Transverse colon (tissue), 4 donors: ENCODE measurements around the gene PROSER1. TPM values are rescaled to one million over a fixed set of nuclear protein-coding genes. Genes with fewer than 3 reads are reported as not detected.
"Not testable (repeated sequence)": the region's sequence is repeated elsewhere in the genome, so short reads cannot be mapped to it uniquely, and the experiment has no call there.

Source experiments
- DNase-seq: peaks from one replicate; pipeline ENCODE4 v3.0.0-alpha.2; 2019
- H3K27ac ChIP-seq, 4 donors: fragments of 200-600 bp; sonication (generic); 2 replicates each; pipeline ENCODE4 v1.5.1; 2016 to 2018; ENCODE audit warnings: inconsistent platforms in 4 of 4
- H3K27me3 ChIP-seq: fragments of 200-600 bp; sonication (generic); 2 replicates; pipeline ENCODE4 v1.5.1; 2017; ENCODE audit warnings: inconsistent platforms
- H3K36me3 ChIP-seq, 4 donors: fragments of 200-600 bp; sonication (generic); 2 replicates each; pipeline ENCODE4 v1.5.1; 2017 to 2019; ENCODE audit warnings: inconsistent platforms in 4 of 4
- H3K4me1 ChIP-seq, 4 donors: fragments of 200-600 bp; sonication (generic); 2 replicates each; pipeline ENCODE4 v1.5.1; 2017 to 2020; ENCODE audit warnings: inconsistent platforms in 4 of 4
- H3K4me3 ChIP-seq, 4 donors: fragments of 200-600 bp; sonication (generic); 1 replicate in 1 of 4; 2 replicates in 3 of 4; pipeline versions ENCODE4 v1.5.1 to v1.6.1; 2017 to 2019; ENCODE audit warnings: inconsistent platforms in 4 of 4
- H3K9me3 ChIP-seq, 2 donors: fragments of 200-600 bp; sonication (generic); 2 replicates each; pipeline ENCODE4 v1.5.1; 2017 to 2019; ENCODE audit warnings: inconsistent platforms in 2 of 2
- CTCF ChIP-seq, 5 experiments: fragments of 200-600 bp in 3 of 5; fragments of 450-650 bp in 2 of 5; sonication (generic) in 3 of 5; IDR thresholded peaks; 1 replicate in 2 of 5; 2 replicates in 3 of 5; pipeline ENCODE4 v1.5.1; 2016 to 2017; ENCODE audit warnings: antibody characterized with exemption in 5 of 5, inconsistent platforms in 3 of 5, mild to moderate bottlenecking in 2 of 5, moderate library complexity in 1 of 5
- EP300 ChIP-seq: sonication (generic); formaldehyde crosslinking; IDR thresholded peaks from one replicate; pipeline ENCODE4 v1.6.1; 2017; ENCODE audit warnings: antibody characterized with exemption, low read depth
- POLR2A ChIP-seq: fragments of 450-650 bp; IDR thresholded peaks from one replicate; pipeline ENCODE4 v1.6.1; 2016; ENCODE audit warnings: antibody characterized with exemption, mild to moderate bottlenecking, moderate library complexity
- POLR2AphosphoS5 ChIP-seq, 3 donors: sonication (generic); formaldehyde crosslinking; IDR thresholded peaks; one replicate each; pipeline ENCODE4 v1.6.1; 2016; ENCODE audit warnings: antibody characterized with exemption in 3 of 3
- WGBS, 2 donors: methylation state at CpG; one replicate each; pipeline ENCODE4 v1.1.5; 2018; ENCODE audit warnings: low coverage in 1 of 2; 5-methylcytosine and 5-hydroxymethylcytosine counted together
- in situ Hi-C, 4 donors: fragments of 200-750 bp; cut with MboI; loops; one replicate each; pipeline versions ENCODE4 v1.15.0 to v1.15.1; 2017; ENCODE audit warnings: low sequenced_read_pairs in 3 of 4, low pct_ligation_motif_present in 1 of 4, low pct_unique_long_range_greater_than_20kb in 1 of 4
- intact Hi-C: fragments of 100-400 bp; cut with DNase I; formaldehyde crosslinking; loops from one replicate; pipeline ENCODE4 v1.15.1; 2023; ENCODE audit warnings: low total_unique reads
- total RNA-seq, 4 donors: library from RNA; depleted of rRNA; stranded (reverse); fragments of >200 nt; gene quantifications; one replicate each; pipeline ENCODE4 v1.1.0, GENCODE V29; 2016

The PROSER1 gene
- total RNA-seq = 100 to 1,000 TPM in 1 of 4 donors, 10 to 100 TPM in 3; 18.5 to 174 (median 71.1) TPM

- intact Hi-C loops = no loop called here
Observed at GRCh38 chr13:39037880-39038568, at the start of gene PROSER1, which contains the start of gene NHLRC3. Gene PROSER1, minus strand, starts transcription at chr13:39038089. Its CDS starts 847 bp downstream, at chr13:39037242. Gene NHLRC3, plus strand, starts transcription at chr13:39038456. Its CDS starts 184 bp downstream, at chr13:39038640.

GRCh38 chr13:39086251-39086945 lies 48.5 kb upstream of the PROSER1 start:
- WGBS, 2 donors = 53% methylated on average over 1 of the region's 1 CpG; no CpG with 5 or more reads in 1 of the 2 donors
- DNase-seq, H3K27ac ChIP-seq, H3K27me3 ChIP-seq, intact Hi-C loops, H3K4me3 ChIP-seq, in situ Hi-C loops, H3K9me3 ChIP-seq, H3K36me3 ChIP-seq, H3K4me1 ChIP-seq: not testable (repeated sequence)

More at GRCh38 chr13:39037880-39038568, at the start of gene PROSER1, which contains the start of gene NHLRC3:
- TF ChIP-seq POLR2AphosphoS5 (IDR thresholded peaks at IDR 0.05) = peak; percentile 50 to 70 (median 64)
- peak; percentile 49 for TF ChIP-seq POLR2A
- TF ChIP-seq EP300 = no peak
- TF ChIP-seq CTCF (IDR thresholded peaks at IDR 0.05) = peak in 2 of 5 experiments; percentile 37 to 45
- peak; percentile 92 for DNase-seq
- in situ Hi-C loops = loop anchor here in 1 of 4 donors (25.0 kb wide), 1 partner anchor 574 kb away; the partner anchor contains the start of gene LHFPL6
- Histone ChIP-seq H3K4me3 (peak within 1 kb of the TSS; percentile 90 to 98 (median 96)), H3K27me3 (no peaks in the 10 kb centered on the region), H3K4me1 (peaks cover 3 to 62% (median 39%) of the 10 kb centered on the region in 4 donors), H3K9me3 (no peaks in the 10 kb centered on the region), H3K27ac (peak within 1 kb of the TSS; percentile 90 to 96 (median 94)), H3K36me3 (no peaks in the 10 kb centered on the region)
- WGBS, 2 donors = 0% methylated on average over 28 of the region's 41 CpGs; no CpG with 5 or more reads in 1 of the 2 donors

GRCh38 chr13:39073983-39074382 lies 36.1 kb upstream of the PROSER1 start:
- WGBS, 2 donors = 31 to 42% methylated on average over 2 to 3 of the region's 3 CpGs
- in situ Hi-C loops (no loop called here), intact Hi-C loops (no loop called here)
- peaks cover 25% of the 10 kb centered on the region for H3K27me3 ChIP-seq
- no peak for DNase-seq
- no peaks in the 10 kb centered on the region for H3K4me1 ChIP-seq
- H3K27ac ChIP-seq = no peak overlapping the region
- no peaks in the 10 kb centered on the region for H3K9me3 ChIP-seq
- no peaks in the 10 kb centered on the region for H3K36me3 ChIP-seq
- no peak overlapping the region for H3K4me3 ChIP-seq
- TF ChIP-seq POLR2AphosphoS5 (IDR thresholded peaks at IDR 0.05) (no peak), EP300 (no peak), CTCF (IDR thresholded peaks at IDR 0.05) (no peak), POLR2A (no peak)

GRCh38 chr13:39072842-39073241 lies 35.0 kb upstream of the PROSER1 start:
- DNase-seq = no peak

More at GRCh38 chr13:39072842-39073241, 35.0 kb upstream of the PROSER1 start:
- Histone ChIP-seq H3K27ac (no peak overlapping the region), H3K36me3 (no peaks in the 10 kb centered on the region), H3K9me3 (no peaks in the 10 kb centered on the region), H3K27me3 (peaks cover 25% of the 10 kb centered on the region), H3K4me1 (no peaks in the 10 kb centered on the region), H3K4me3 (no peak overlapping the region)
- in situ Hi-C loops (no loop called here), intact Hi-C loops (no loop called here)
- WGBS, 2 donors = 77% methylated on average over 2 of the region's 2 CpGs; no CpG with 5 or more reads in 1 of the 2 donors
- TF ChIP-seq CTCF (IDR thresholded peaks at IDR 0.05) (no peak), EP300 (no peak), POLR2AphosphoS5 (IDR thresholded peaks at IDR 0.05) (no peak), POLR2A (no peak)
